ENCODE data around the gene TAB2.
"Not testable (repeated sequence)": the region's sequence is repeated elsewhere in the genome, so short reads cannot be mapped to it uniquely, and the experiment has no call there.

TAB2 gene

DNA sequence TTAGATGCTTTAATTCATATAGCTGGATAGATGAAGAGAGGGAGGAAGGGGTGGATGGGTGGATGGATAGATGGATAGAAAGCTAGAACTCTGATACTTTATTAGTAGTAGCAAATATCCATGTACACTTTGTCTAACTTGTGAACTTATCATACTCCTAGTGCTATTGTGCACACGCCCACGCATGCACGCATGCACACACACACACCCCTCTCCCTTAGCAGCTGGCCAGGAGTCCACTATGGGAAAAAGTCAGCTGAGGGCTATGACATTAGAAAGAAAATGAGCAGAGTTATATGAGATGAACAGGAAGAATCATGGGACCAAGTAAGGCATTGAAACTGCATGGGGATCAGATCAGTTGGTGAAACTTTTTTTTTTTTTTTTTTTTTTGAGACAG lies 28.6 kb downstream of the TAB2 start:
- no peak for DNase-seq (ENCODE audit: low read depth)
- H3K4me3 ChIP-seq (ENCODE audit: control insufficient read depth, low read depth, low read length), result no peak overlapping the region
- TF ChIP-seq, protein P1, sequence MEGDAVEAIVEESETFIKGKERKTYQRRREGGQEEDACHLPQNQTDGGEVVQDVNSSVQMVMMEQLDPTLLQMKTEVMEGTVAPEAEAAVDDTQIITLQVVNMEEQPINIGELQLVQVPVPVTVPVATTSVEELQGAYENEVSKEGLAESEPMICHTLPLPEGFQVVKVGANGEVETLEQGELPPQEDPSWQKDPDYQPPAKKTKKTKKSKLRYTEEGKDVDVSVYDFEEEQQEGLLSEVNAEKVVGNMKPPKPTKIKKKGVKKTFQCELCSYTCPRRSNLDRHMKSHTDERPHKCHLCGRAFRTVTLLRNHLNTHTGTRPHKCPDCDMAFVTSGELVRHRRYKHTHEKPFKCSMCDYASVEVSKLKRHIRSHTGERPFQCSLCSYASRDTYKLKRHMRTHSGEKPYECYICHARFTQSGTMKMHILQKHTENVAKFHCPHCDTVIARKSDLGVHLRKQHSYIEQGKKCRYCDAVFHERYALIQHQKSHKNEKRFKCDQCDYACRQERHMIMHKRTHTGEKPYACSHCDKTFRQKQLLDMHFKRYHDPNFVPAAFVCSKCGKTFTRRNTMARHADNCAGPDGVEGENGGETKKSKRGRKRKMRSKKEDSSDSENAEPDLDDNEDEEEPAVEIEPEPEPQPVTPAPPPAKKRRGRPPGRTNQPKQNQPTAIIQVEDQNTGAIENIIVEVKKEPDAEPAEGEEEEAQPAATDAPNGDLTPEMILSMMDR (IDR thresholded peaks at IDR 0.05; ENCODE audit: control insufficient read depth, insufficient read depth, low read depth, low read length, missing control alignments), result no peak

DNA sequence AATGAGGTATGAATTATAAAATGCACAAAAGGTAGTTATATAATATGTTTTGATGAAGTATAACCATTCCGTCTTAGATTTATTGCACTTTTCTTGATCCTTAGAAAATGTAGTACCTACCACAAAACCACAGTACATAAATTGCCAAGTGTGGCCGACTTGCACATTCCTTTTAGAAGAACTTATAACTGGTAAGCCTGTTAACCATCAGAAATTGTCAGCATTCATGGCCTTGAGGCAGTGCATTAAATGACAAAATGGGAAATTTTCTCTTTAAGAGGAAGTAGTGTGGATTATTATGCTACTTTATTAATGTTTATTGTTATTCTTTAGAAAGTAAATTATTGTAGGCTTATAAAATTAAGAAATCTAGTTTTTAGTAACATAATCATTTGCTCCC lies 29.6 kb downstream of the TAB2 start:
- no peak overlapping the region for H3K4me3 ChIP-seq (ENCODE audit: control insufficient read depth, low read depth, low read length)
- TF ChIP-seq, protein P1 (IDR thresholded peaks at IDR 0.05; ENCODE audit: control insufficient read depth, insufficient read depth, low read depth, low read length, missing control alignments), result no peak
- peak; percentile 25 for DNase-seq (ENCODE audit: low read depth)

DNA sequence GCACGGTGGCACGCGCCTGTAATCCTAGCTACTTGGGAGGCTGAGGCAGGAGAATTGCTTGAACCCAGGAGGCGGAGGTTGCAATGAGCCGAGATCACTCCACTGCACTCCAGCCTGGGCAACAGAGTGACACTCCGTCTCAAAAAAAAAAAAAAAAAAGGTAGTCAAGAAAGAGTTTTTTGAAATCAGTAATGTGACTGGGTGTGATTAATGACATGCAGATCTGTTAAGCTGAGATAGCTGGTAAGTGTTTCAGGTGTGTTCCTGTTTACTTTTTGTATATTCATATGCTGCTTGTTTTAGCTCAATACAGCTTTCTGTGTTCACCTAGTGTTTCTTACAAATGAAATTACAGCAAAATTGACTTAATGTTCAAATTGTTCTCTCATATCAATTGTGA lies 31.8 kb downstream of the TAB2 start:
- not testable (repeated sequence) for H3K4me3 ChIP-seq (ENCODE audit: control insufficient read depth, low read depth, low read length); DNase-seq (ENCODE audit: low read depth)

DNA sequence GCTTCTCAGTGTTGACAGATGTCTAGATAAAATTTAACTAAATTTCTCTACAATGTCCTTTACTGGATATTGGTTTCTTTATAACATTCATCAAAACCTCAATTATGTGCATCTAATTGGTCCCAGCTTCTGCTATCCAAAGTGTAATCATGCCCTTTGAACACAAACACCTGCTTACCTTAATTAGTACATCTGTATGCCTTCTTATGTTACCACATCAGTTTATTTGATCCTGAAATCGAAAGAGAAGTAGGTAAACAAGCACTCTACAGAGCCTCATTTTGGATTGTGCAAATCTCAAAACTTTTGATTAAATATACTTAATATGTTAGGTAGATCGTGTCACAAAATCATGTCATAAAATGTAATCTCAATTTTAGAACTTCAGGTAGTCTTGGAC lies 36.5 kb downstream of the TAB2 start:
- no peak for DNase-seq (ENCODE audit: low read depth)
- TF ChIP-seq, protein P1 (IDR thresholded peaks at IDR 0.05; ENCODE audit: control insufficient read depth, insufficient read depth, low read depth, low read length, missing control alignments), result no peak
- H3K4me3 ChIP-seq (ENCODE audit: control insufficient read depth, low read depth, low read length), result no peak overlapping the region

DNA sequence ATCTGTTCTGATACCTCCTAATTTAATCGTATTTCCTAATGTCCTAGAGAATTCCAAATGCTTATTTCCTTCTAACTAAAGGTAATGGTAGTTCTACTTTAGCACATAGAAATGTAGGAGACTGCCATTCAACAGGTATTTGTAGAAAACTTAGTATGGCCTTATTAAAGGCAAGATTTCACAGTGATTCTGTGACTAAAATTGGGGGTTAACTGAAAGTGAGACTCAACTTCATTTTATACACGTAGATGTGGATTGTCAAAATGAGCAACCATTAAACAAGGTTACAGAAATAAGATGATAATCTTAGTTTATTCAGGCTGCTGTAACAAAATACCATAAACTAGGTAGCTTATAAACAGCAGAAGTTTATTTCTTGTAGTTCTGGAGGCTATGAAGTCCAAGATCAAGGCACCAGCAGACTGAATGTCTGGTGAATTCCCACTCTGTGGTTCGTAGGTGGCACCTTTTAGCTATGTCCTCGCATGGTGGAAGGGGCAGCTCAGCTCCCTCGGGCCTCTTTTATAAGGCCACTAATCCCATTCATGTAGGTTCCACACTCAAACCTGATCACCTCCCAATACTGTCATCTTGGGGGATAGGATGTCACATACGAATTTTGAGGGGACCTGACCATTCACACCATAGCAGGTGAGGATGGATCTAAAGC lies 38.7 kb downstream of the TAB2 start:
- TF ChIP-seq, protein P1 (IDR thresholded peaks at IDR 0.05; ENCODE audit: control insufficient read depth, insufficient read depth, low read depth, low read length, missing control alignments), result no peak
- DNase-seq (ENCODE audit: low read depth), result no peak
- no peak overlapping the region for H3K4me3 ChIP-seq (ENCODE audit: control insufficient read depth, low read depth, low read length)

DNA sequence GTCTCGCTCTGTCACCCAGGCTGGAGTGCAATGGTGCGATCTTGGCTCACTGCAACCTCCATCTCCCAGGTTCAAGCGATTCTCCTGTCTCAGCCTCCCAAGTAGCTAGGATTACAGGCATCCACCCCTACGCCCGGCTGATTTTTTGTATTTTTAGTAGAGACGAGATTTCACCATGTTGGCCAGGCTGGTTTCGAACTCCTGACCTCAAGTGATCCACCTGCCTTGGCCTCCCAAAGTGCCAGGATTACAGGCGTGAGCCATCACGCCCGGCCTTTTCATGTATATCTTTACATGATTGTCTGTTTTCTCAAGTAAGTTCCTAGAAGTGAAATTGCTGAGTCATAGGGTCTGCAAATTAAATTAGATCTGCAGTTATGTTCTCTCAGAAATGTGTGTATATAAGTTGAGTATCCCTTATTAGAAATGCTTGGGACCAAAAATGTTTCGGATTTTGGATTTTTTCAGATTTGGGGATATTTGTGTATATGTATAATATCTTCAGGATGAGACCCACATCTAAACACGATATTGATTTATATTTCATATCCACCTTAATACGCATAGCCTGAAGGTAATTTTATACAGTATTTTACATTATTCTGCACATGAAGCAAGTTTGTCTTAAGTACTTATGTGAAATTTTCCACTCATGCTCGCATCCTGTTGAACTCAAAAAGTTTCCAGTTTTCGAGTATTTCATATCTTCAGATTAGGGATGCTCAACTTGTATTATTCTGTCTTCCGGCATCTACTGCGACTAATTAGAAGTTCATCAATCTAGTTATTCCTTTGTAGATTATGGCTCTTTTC lies 40.4 kb downstream of the TAB2 start:
- TF ChIP-seq, protein P1 (IDR thresholded peaks at IDR 0.05; ENCODE audit: control insufficient read depth, insufficient read depth, low read depth, low read length, missing control alignments), result no peak
- DNase-seq (ENCODE audit: low read depth), result no peak
- H3K4me3 ChIP-seq (ENCODE audit: control insufficient read depth, low read depth, low read length), result no peak overlapping the region

DNA sequence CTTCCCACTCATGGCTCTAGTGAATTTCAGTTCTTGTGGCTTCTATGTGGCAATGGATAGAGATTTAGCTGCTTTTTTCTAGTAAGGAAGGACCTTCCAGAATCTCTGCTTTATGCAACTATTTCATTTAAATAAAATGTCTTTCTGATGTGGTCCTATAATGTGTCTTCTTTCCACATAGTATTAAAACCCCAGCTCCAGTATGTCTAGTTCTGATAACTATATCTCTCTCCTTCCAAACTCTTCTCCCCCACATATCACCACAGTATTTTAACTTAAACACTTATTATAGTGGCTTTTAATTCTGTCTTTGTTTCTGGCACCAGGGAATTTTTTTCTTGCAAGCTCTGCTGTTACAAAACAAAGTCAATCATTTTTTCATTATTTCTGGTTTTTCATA lies 41.9 kb downstream of the TAB2 start:
- H3K4me3 ChIP-seq (ENCODE audit: control insufficient read depth, low read depth, low read length), result no peak overlapping the region
- no peak for DNase-seq (ENCODE audit: low read depth)
- TF ChIP-seq, protein P1 (IDR thresholded peaks at IDR 0.05; ENCODE audit: control insufficient read depth, insufficient read depth, low read depth, low read length, missing control alignments), result no peak
